H1 (cell line): ENCODE measurements around the gene FLVCR2. TPM values are rescaled to one million over a fixed set of nuclear protein-coding genes. Genes with fewer than 3 reads are reported as not detected.

Source experiments
- CTCF ChIA-PET: fragments of 300-600 bp; sonication (Branson Sonifier 250); formaldehyde crosslinking; loops from one replicate; lab custom pipeline; 2021; ENCODE audit not compliant: partially characterized antibody; lab: Charles Lee
- POLR2A ChIA-PET: fragments of 300-600 bp; sonication (Branson Sonifier 250); formaldehyde crosslinking; loops from one replicate; lab custom pipeline; 2021; ENCODE audit warnings: inconsistent platforms; ENCODE audit not compliant: partially characterized antibody; lab: Charles Lee
- DNase-seq, 2 experiments: peaks; one replicate each; pipeline versions ENCODE4 v3.0.0 to v3.0.0-alpha.2; 2010 to 2022; ENCODE audit warnings: low spot score in 2 of 2, low read depth in 1 of 2, mixed read lengths in 1 of 2
- FAIRE-seq: peaks from 2 replicates; lab custom pipeline; 2011; peaks lifted over from hg19 to GRCh38; lab: Jason Lieb, UNC
- H2AFZ ChIP-seq: 2 replicates; pipeline ENCODE4 v1.8.1; 2012; ENCODE audit warnings: low read length, inconsistent platforms
- H2AK5ac ChIP-seq: 2 replicates; pipeline ENCODE4 v1.6.1; 2013; ENCODE audit warnings: low read depth, low read length
- H2BK120ac ChIP-seq: replicated peaks from 2 replicates; pipeline ENCODE3; 2013; ENCODE audit warnings: low read depth, low read length, inconsistent platforms
- H2BK12ac ChIP-seq: 2 replicates; pipeline ENCODE4 v1.6.1; 2013; ENCODE audit warnings: low read depth, low read length
- H2BK15ac ChIP-seq: 2 replicates; pipeline ENCODE4 v1.6.1; 2013; ENCODE audit warnings: low read length
- H2BK20ac ChIP-seq: 2 replicates; pipeline ENCODE4 v1.6.1; 2013; ENCODE audit warnings: low read length
- H2BK5ac ChIP-seq: 2 replicates; pipeline ENCODE4 v1.6.1; 2013; ENCODE audit warnings: low read depth, low read length
- H3K14ac ChIP-seq: 2 replicates; pipeline ENCODE4 v1.6.1; 2013; ENCODE audit warnings: inconsistent platforms; ENCODE audit not compliant: insufficient read length
- H3K18ac ChIP-seq: 2 replicates; pipeline ENCODE4 v1.6.1; 2013; ENCODE audit warnings: low read length; ENCODE audit errors: extremely low read depth
- H3K23ac ChIP-seq: 2 replicates; pipeline ENCODE4 v1.6.1; 2013; ENCODE audit warnings: inconsistent platforms; ENCODE audit not compliant: insufficient read length
- H3K23me2 ChIP-seq: 2 replicates; pipeline ENCODE4 v1.6.1; 2013; ENCODE audit warnings: low read depth, low read length
- H3K27ac ChIP-seq: 2 replicates; pipeline ENCODE4 v1.6.1; 2011; ENCODE audit warnings: low read depth, low read length, inconsistent platforms
- H3K27me3 ChIP-seq, 4 experiments: replicated peaks in 1 of 4; 1 replicate in 1 of 4; 2 replicates in 3 of 4; pipeline versions ENCODE4 v1.6.1 to v1.8.1; 2011 to 2013; ENCODE audit warnings: low read length in 3 of 4, mild to moderate bottlenecking in 3 of 4, inconsistent platforms in 2 of 4, mixed read lengths in 2 of 4, moderate library complexity in 1 of 4; ENCODE audit not compliant: control insufficient read depth in 3 of 4, insufficient read depth in 3 of 4; ENCODE audit errors: extremely low read depth in 1 of 4
- H3K36me3 ChIP-seq, 4 experiments: 2 replicates each; pipeline versions ENCODE4 v1.6.1 to v1.8.1; 2011 to 2013; ENCODE audit warnings: mild to moderate bottlenecking in 4 of 4, low read length in 3 of 4, moderate library complexity in 2 of 4, control low read depth in 1 of 4, inconsistent platforms in 1 of 4; ENCODE audit not compliant: insufficient read depth in 4 of 4, control insufficient read depth in 2 of 4
- H3K4ac ChIP-seq: replicated peaks from 2 replicates; pipeline ENCODE3; 2013; ENCODE audit warnings: low read length, low read depth, mixed read lengths, inconsistent platforms; ENCODE audit not compliant: insufficient read length
- H3K4me1 ChIP-seq, 4 experiments: replicated peaks in 1 of 4; 1 replicate in 1 of 4; 2 replicates in 3 of 4; pipeline versions ENCODE4 v1.6.1 to v1.8.1; 2011 to 2013; ENCODE audit warnings: low read length in 3 of 4, inconsistent platforms in 2 of 4, mixed read lengths in 1 of 4; ENCODE audit not compliant: insufficient read depth in 4 of 4, control insufficient read depth in 3 of 4
- H3K4me2 ChIP-seq, 2 experiments: 2 replicates each; pipeline versions ENCODE4 v1.6.1 to v1.8.1; 2011 to 2013; ENCODE audit warnings: low read depth in 2 of 2, low read length in 2 of 2, control low read depth in 1 of 2, inconsistent platforms in 1 of 2, mild to moderate bottlenecking in 1 of 2; ENCODE audit not compliant: insufficient read depth in 1 of 2
- H3K4me3 ChIP-seq, 4 experiments: fragments of 200-600, 300-600 bp in 1 of 4; sonication (generic), shearing (Covaris generic), sonication (Bioruptor Twin) in 1 of 4; 2 replicates each; pipeline versions ENCODE4 v1.5.1 to v1.8.1; 2011 to 2016; ENCODE audit warnings: low read length in 4 of 4, low read depth in 3 of 4, control low read depth in 2 of 4, inconsistent platforms in 2 of 4, mild to moderate bottlenecking in 2 of 4, mixed read lengths in 1 of 4, moderate library complexity in 1 of 4; ENCODE audit not compliant: insufficient read depth in 2 of 4; ENCODE audit errors: extremely low read depth in 1 of 4
- H3K56ac ChIP-seq: replicated peaks from 2 replicates; pipeline ENCODE3; 2013; ENCODE audit warnings: low read depth, mild to moderate bottlenecking, mixed read lengths, low read length, inconsistent platforms; ENCODE audit not compliant: insufficient read length
- H3K79me1 ChIP-seq: 2 replicates; pipeline ENCODE4 v1.6.1; 2013; ENCODE audit warnings: low read depth, low read length, control low read depth
- H3K79me2 ChIP-seq, 2 experiments: 2 replicates each; pipeline versions ENCODE4 v1.6.1 to v1.8.1; 2012 to 2013; ENCODE audit warnings: low read length in 2 of 2, mild to moderate bottlenecking in 2 of 2, inconsistent platforms in 1 of 2; ENCODE audit not compliant: insufficient read depth in 2 of 2, control insufficient read depth in 1 of 2
- H3K9ac ChIP-seq, 4 experiments: replicated peaks in 1 of 4; 1 replicate in 1 of 4; 2 replicates in 3 of 4; pipeline versions ENCODE4 v1.6.1 to v1.8.1; 2011 to 2013; ENCODE audit warnings: low read depth in 3 of 4, low read length in 3 of 4, control low read depth in 2 of 4, mild to moderate bottlenecking in 2 of 4, moderate library complexity in 2 of 4, inconsistent platforms in 1 of 4; ENCODE audit errors: extremely low read depth in 1 of 4
- H3K9me3 ChIP-seq, 2 experiments: 2 replicates each; pipeline versions ENCODE4 v1.6.1 to v1.8.1; 2012 to 2013; ENCODE audit warnings: mild to moderate bottlenecking in 2 of 2, moderate library complexity in 2 of 2, control low read depth in 1 of 2, inconsistent platforms in 1 of 2, low read depth in 1 of 2, low read length in 1 of 2, mixed read lengths in 1 of 2; ENCODE audit not compliant: insufficient read depth in 2 of 2
- H4K20me1 ChIP-seq, 2 experiments: replicated peaks in 1 of 2; 2 replicates each; pipeline versions ENCODE3 to v1.8.1; 2011 to 2013; ENCODE audit warnings: inconsistent platforms in 2 of 2, low read length in 2 of 2, mild to moderate bottlenecking in 1 of 2; ENCODE audit not compliant: insufficient read depth in 2 of 2, control insufficient read depth in 1 of 2
- H4K5ac ChIP-seq: 2 replicates; pipeline ENCODE4 v1.6.1; 2013; ENCODE audit warnings: low read length, low read depth, mixed read lengths, inconsistent platforms; ENCODE audit not compliant: insufficient read length
- H4K8ac ChIP-seq: 2 replicates; pipeline ENCODE4 v1.8.0; 2013; ENCODE audit warnings: mild to moderate bottlenecking, moderate library complexity, low read length, inconsistent platforms; ENCODE audit not compliant: insufficient read depth; ENCODE audit errors: extremely low read depth
- H4K91ac ChIP-seq: replicated peaks from 2 replicates; pipeline ENCODE3; 2013; ENCODE audit warnings: low read length, mixed read lengths, inconsistent platforms; ENCODE audit not compliant: insufficient read length
- WGBS, 2 experiments: shearing (Covaris generic) in 1 of 2; methylation state at CpG; one replicate each; pipeline versions ENCODE4 v1.1.6 to v1.1.7; 2013 to 2015; ENCODE audit warnings: low lambda C conversion rate in 2 of 2, mixed read lengths in 2 of 2, inconsistent platforms in 1 of 2, low coverage in 1 of 2, missing lambda C conversion rate in 1 of 2; ENCODE audit not compliant: insufficient replicate concordance in 2 of 2, insufficient coverage in 1 of 2, insufficient read length in 1 of 2; ENCODE audit errors: extremely low coverage in 1 of 2, missing lambda C conversion rate in 1 of 2; 5-methylcytosine and 5-hydroxymethylcytosine counted together
- polyA plus RNA-seq, 7 experiments: library from polyadenylated mRNA; depleted of rRNA in 3 of 7; stranded (reverse) in 5 of 7; unstranded in 2 of 7; fragments of >200 nt in 5 of 7; fragments of 200-250 nt in 2 of 7; gene quantifications; 1 replicate in 5 of 7; 2 replicates in 1 of 7; 4 replicates in 1 of 7; pipeline versions ENCODE4 v1.2.1 to v1.2.3, GENCODE V29; 2011 to 2013; ENCODE audit warnings: missing spikeins in 2 of 7, mixed read lengths in 2 of 7
- total RNA-seq: library from RNA; stranded (reverse); fragmentation: NEBNext Ultra II Directional; extraction: Animal tissue kit (Norgen Biotek cat#: 25700); gene quantifications from 2 replicates; pipeline ENCODE4 v1.2.1, GENCODE V29; 2021

The FLVCR2 gene
- total and polyA plus RNA-seq, 2 of the 8 experiments (the other 6 are each of a cell fraction or from before 2014, with no cell fraction given): 7.1 to 8.2 TPM

DNA sequence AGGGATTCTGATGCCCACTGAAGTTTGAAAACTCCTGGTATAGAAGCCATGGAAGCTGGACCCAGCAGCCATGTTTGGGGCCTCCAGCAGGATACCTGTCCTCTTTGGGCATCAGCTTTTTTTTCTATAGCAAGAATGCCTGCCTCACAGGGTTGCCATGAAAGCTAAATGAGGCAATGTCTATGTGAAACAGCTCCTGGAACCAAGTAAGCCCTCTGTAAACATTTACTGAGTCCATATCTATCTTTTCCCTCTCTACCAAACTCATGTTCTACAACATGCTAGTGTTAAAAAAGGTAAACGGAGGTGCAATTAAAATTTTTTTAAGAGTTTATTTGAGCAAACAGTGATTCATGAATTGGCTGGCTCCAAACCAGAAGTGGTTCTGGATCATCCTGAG lies 28.6 kb downstream of the FLVCR2 start:
- H3K4me2 ChIP-seq: no peak overlapping the region
- POLR2A ChIA-PET: interaction anchor here (1.4 kb wide), 1 partner anchor 66 kb away, joined by 3 read pairs; no protein-coding TSS in a partner anchor
- H3K27me3 ChIP-seq: no peaks in the 10 kb centered on the region
- H3K18ac ChIP-seq: no peak overlapping the region
- H3K23me2 ChIP-seq: no peaks in the 10 kb centered on the region
- H2AFZ ChIP-seq: no peak overlapping the region
- CTCF ChIA-PET: interaction anchor here (0.6 to 2.3 kb wide), 6 partner anchors 15 to 1306 kb away, joined by 3 to 10 read pairs (median 4); no protein-coding TSS in a partner anchor
- H2BK5ac ChIP-seq: no peak overlapping the region
- H3K56ac ChIP-seq: no peak overlapping the region
- H3K9me3 ChIP-seq: no peaks in the 10 kb centered on the region
- H2BK120ac ChIP-seq: no peak overlapping the region
- no peaks in the 10 kb centered on the region for H3K4me1 ChIP-seq
- H2AK5ac ChIP-seq: no peak overlapping the region
- H4K20me1 ChIP-seq: peaks cover 0 to 3% of the 10 kb centered on the region in 2 experiments
- H2BK20ac ChIP-seq: no peak overlapping the region
- FAIRE-seq (no peak), DNase-seq (no peak)
- no peak overlapping the region for H4K91ac ChIP-seq
- no peaks in the 10 kb centered on the region for H3K79me2 ChIP-seq
- H2BK12ac ChIP-seq: no peak overlapping the region
- no peaks in the 10 kb centered on the region for H3K36me3 ChIP-seq
- H3K79me1 ChIP-seq: no peaks in the 10 kb centered on the region
- no peak overlapping the region for H3K23ac ChIP-seq
- no peak overlapping the region for H3K27ac ChIP-seq
- H2BK15ac ChIP-seq: no peak overlapping the region
- no peak overlapping the region for H4K5ac ChIP-seq
- no peak overlapping the region for H4K8ac ChIP-seq
- WGBS, 2 experiments: 83% methylated on average over 1 of the region's 1 CpG; no CpG with 5 or more reads in 1 of the 2 experiments
- H3K14ac ChIP-seq: no peak overlapping the region
- H3K4ac ChIP-seq: no peak overlapping the region
- no peak overlapping the region for H3K9ac ChIP-seq
- H3K4me3 ChIP-seq: no peak overlapping the region
